NCI-H2196 (cell line): ENCODE data around the gene ISYNA1.

Source experiments
- DNase-seq: peaks from one replicate; lab custom pipeline; 2025; ENCODE audit not compliant: unreplicated experiment; lab: John Stamatoyannopoulos, UW

The ISYNA1 gene

GRCh38 chr19:18445262-18445948 lies 7.5 kb upstream of the ISYNA1 start:
- DNase-seq = no peak

GRCh38 chr19:18444513-18444912 lies 6.6 kb upstream of the ISYNA1 start:
- DNase-seq = no peak

GRCh38 chr19:18443831-18444230 lies 5.9 kb upstream of the ISYNA1 start:
- DNase-seq = no peak

- DNase-seq = no peak
Observed at GRCh38 chr19:18443406-18443805, 5.5 kb upstream of the ISYNA1 start.

- no peak for DNase-seq
Observed at GRCh38 chr19:18442941-18443340, 5.0 kb upstream of the ISYNA1 start.

- no peak for DNase-seq
Observed at GRCh38 chr19:18441804-18442788, 4.2 kb upstream of the ISYNA1 start.

GRCh38 chr19:18440936-18441803 lies 3.2 kb upstream of the ISYNA1 start:
- DNase-seq = no peak

GRCh38 chr19:18440415-18440877 lies 2.5 kb upstream of the ISYNA1 start:
- no peak for DNase-seq

- no peak for DNase-seq
Observed at GRCh38 chr19:18439910-18440237, 1.9 kb upstream of the ISYNA1 start.

GRCh38 chr19:18439025-18439909 lies 1.3 kb upstream of the ISYNA1 start:
- DNase-seq = no peak

GRCh38 chr19:18438331-18439024 lies 545 bp upstream of the ISYNA1 start:
- no peak for DNase-seq

- DNase-seq = peak; percentile 72
Observed at GRCh38 chr19:18436671-18437490, 1.1 kb downstream of the ISYNA1 start.

GRCh38 chr19:18435842-18436670 lies 1.9 kb downstream of the ISYNA1 start:
- no peak for DNase-seq

GRCh38 chr19:18435178-18435841 lies 2.6 kb downstream of the ISYNA1 start:
- no peak for DNase-seq

- no peak for DNase-seq
Observed at GRCh38 chr19:18434411-18435175, 3.3 kb downstream of the ISYNA1 start.

GRCh38 chr19:18433735-18434398 lies 4.1 kb downstream of the ISYNA1 start:
- DNase-seq = no peak
